ENCODE measurements around the gene ULBP1. TPM values are rescaled to one million over a fixed set of nuclear protein-coding genes. Genes with fewer than 3 reads are reported as not detected.
A peak's percentile ranks its signal among the peaks of the same experiment; 100 is the strongest.
"Not testable (repeated sequence)": the region's sequence is repeated elsewhere in the genome, so short reads cannot be mapped to it uniquely, and the experiment has no call there.

ULBP1 gene
- total and polyA plus RNA-seq, 7 donors = 0.09 to 0.55 TPM; not detected in 5

GRCh38 chr6:150014623-150015280, 51.0 kb downstream of the ULBP1 start:
- Histone ChIP-seq H3K27me3 (peaks cover 27 to 85% (median 54%) of the 10 kb centered on the region in 3 donors), H3K4me1 (peaks cover 0 to 12% (median 0%) of the 10 kb centered on the region in 4 donors)
- DNase-seq; H3K9me3 ChIP-seq; H3K36me3 ChIP-seq; H3K27ac ChIP-seq; intact Hi-C loops (cut with DNase I); H3K4me3 ChIP-seq: not testable (repeated sequence)
- WGBS, 2 donors = 4 to 9% methylated on average over 48 of the region's 50 CpGs

- Histone ChIP-seq H3K27me3 (peaks cover 27 to 79% (median 50%) of the 10 kb centered on the region in 3 donors), H3K4me1 (peaks cover 0 to 12% (median 0%) of the 10 kb centered on the region in 4 donors)
- DNase-seq, H3K36me3 ChIP-seq, H3K27ac ChIP-seq, H3K4me3 ChIP-seq, H3K9me3 ChIP-seq: not testable (repeated sequence)
- 3 to 4% methylated on average over 15 of the region's 15 CpGs for WGBS, 2 donors
- intact Hi-C loops (cut with DNase I) = loop anchor here (2.0 kb wide), 1 partner anchor 181 kb away; no protein-coding TSS in a partner anchor
Measured at GRCh38 chr6:150015281-150016001, 51.7 kb downstream of the ULBP1 start.

- Histone ChIP-seq H3K4me3 (no peak overlapping the region), H3K27me3 (peaks cover 27 to 73% (median 47%) of the 10 kb centered on the region in 3 donors), H3K27ac (no peak overlapping the region), H3K36me3 (no peaks in the 10 kb centered on the region), H3K4me1 (peaks cover 0 to 12% (median 0%) of the 10 kb centered on the region in 4 donors), H3K9me3 (no peaks in the 10 kb centered on the region)
- DNase-seq = no peak
- TF ChIP-seq CTCF (IDR thresholded peaks at IDR 0.05) = peak; percentile 56 to 76 (median 68)
- no peak for TF ChIP-seq EP300 (IDR thresholded peaks at IDR 0.05)
- 24 to 26% methylated on average over 6 of the region's 6 CpGs for WGBS, 2 donors
- intact Hi-C loops (cut with DNase I) = loop anchor here (1.0 to 2.0 kb wide), 2 partner anchors 82 to 182 kb away; no protein-coding TSS in a partner anchor
Measured at GRCh38 chr6:150016324-150017185, 52.8 kb downstream of the ULBP1 start.

GRCh38 chr6:150017186-150017521, 53.4 kb downstream of the ULBP1 start:
- H3K36me3 ChIP-seq, H3K9me3 ChIP-seq, H3K4me3 ChIP-seq, H3K27ac ChIP-seq, DNase-seq: not testable (repeated sequence)
- peak in 1 of 4 experiments; percentile 19 for TF ChIP-seq CTCF (IDR thresholded peaks at IDR 0.05)
- peaks cover 0 to 12% (median 0%) of the 10 kb centered on the region in 4 donors for H3K4me1 ChIP-seq
- intact Hi-C loops (cut with DNase I) = loop anchor here (1.0 to 2.0 kb wide), 2 partner anchors 83 to 182 kb away; no protein-coding TSS in a partner anchor
- H3K27me3 ChIP-seq = peaks cover 27 to 67% (median 42%) of the 10 kb centered on the region in 3 donors
- 4 to 7% methylated on average over 5 of the region's 5 CpGs for WGBS, 2 donors

- H3K27ac ChIP-seq = no peak overlapping the region
- WGBS, 2 donors = 57 to 61% methylated on average over 6 of the region's 6 CpGs
- intact Hi-C loops (cut with DNase I) = no loop called here
- no peaks in the 10 kb centered on the region for H3K36me3 ChIP-seq
- TF ChIP-seq CTCF (IDR thresholded peaks at IDR 0.05) = no peak
- no peak for TF ChIP-seq EP300 (IDR thresholded peaks at IDR 0.05)
- no peak for TF ChIP-seq POLR2A (IDR thresholded peaks at IDR 0.05)
- peaks cover 19 to 54% (median 25%) of the 10 kb centered on the region in 3 donors for H3K27me3 ChIP-seq
- peaks cover 0 to 12% (median 0%) of the 10 kb centered on the region in 4 donors for H3K4me1 ChIP-seq
- no peak overlapping the region for H3K4me3 ChIP-seq
- DNase-seq = no peak
- H3K9me3 ChIP-seq = no peaks in the 10 kb centered on the region
Measured at GRCh38 chr6:150018846-150019580, 55.3 kb downstream of the ULBP1 start.

GRCh38 chr6:150021870-150022269, 58.1 kb downstream of the ULBP1 start:
- intact Hi-C loops (cut with DNase I); H3K4me3 ChIP-seq; H3K9me3 ChIP-seq; H3K36me3 ChIP-seq; H3K27ac ChIP-seq; DNase-seq: not testable (repeated sequence)
- WGBS, 2 donors = 93 to 94% methylated on average over 2 to 3 of the region's 6 CpGs
- H3K27me3 ChIP-seq = peaks cover 7 to 57% (median 16%) of the 10 kb centered on the region in 3 donors
- H3K4me1 ChIP-seq = peaks cover 0 to 15% (median 14%) of the 10 kb centered on the region in 4 donors
